NT2/D1 (cell line): Measurements from ENCODE around the gene PCMTD2.
A peak's percentile ranks its signal among the peaks of the same experiment; 100 is the strongest.
"Not testable (repeated sequence)": the region's sequence is repeated elsewhere in the genome, so short reads cannot be mapped to it uniquely, and the experiment has no call there.

ENCODE experiments used
- DNase-seq: peaks from one replicate; pipeline ENCODE4 v3.0.0-alpha.2; 2011; ENCODE audit warnings: low read depth, low spot score
- H3K27me3 ChIP-seq: 2 replicates; pipeline ENCODE4 v1.6.0; 2011; ENCODE audit warnings: mild to moderate bottlenecking; ENCODE audit not compliant: insufficient read length, insufficient read depth
- H3K36me3 ChIP-seq: 2 replicates; pipeline ENCODE4 v1.6.1; 2011; ENCODE audit warnings: mild to moderate bottlenecking, low read length, mixed read lengths; ENCODE audit not compliant: insufficient read depth, insufficient read length
- H3K4me1 ChIP-seq: 2 replicates; pipeline ENCODE4 v1.5.1; 2011; ENCODE audit not compliant: insufficient read depth, insufficient read length
- H3K4me3 ChIP-seq: 2 replicates; pipeline ENCODE4 v1.5.1; 2011; ENCODE audit warnings: low read depth; ENCODE audit not compliant: insufficient read length
- H3K9ac ChIP-seq: 2 replicates; pipeline ENCODE4 v1.6.0; 2011; ENCODE audit warnings: low read depth; ENCODE audit not compliant: insufficient read length
- H3K9me3 ChIP-seq: 2 replicates; pipeline ENCODE4 v1.5.1; 2011; ENCODE audit warnings: mild to moderate bottlenecking, low read length; ENCODE audit not compliant: insufficient read depth

PCMTD2 gene

DNA sequence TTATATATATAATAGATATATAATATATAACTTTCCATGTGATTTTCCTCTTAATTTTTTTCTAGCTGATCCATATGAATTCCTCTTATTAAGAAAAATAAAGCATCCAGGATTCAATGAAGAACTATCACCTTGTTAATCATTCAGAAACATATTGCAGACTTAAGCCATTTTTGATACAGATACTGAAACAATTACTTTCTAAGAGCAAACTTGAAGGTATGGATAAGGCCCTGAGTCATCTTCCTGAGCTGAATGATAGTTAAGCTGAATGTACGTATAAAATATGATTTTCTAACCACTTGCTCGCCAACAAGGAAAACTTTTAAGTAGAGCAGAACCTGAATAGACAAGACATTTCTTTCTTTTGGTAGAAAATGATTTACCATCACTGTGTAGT, 47.5 kb downstream of the PCMTD2 start:
- not testable (repeated sequence) for H3K4me3 ChIP-seq

DNA sequence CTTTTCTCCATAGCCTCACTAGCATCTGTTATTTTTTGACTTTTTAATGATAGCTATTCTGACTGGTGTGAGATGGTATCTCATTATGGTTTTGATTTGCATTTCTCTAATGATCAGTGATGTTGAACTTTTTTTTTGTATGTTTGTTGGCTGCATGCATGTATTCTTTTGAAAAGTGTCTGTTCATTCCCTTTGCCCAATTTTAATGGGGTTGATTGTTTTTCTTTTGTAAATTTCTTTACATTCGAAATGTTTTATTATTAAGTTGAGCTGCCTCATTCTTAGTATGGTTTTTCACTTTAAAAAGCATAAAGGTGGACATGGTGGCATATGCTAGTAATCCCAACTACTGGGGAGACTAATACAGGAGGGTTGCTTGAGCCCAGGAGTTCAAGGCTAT, 58.2 kb downstream of the PCMTD2 start:
- not testable (repeated sequence) for H3K4me3 ChIP-seq, H3K9ac ChIP-seq, DNase-seq, H3K9me3 ChIP-seq, H3K4me1 ChIP-seq, H3K36me3 ChIP-seq
- peaks cover 33% of the 10 kb centered on the region for H3K27me3 ChIP-seq

More for the DNA sequence above, 47.5 kb downstream of the PCMTD2 start:
- H3K4me1 ChIP-seq, DNase-seq, H3K36me3 ChIP-seq, H3K9me3 ChIP-seq, H3K9ac ChIP-seq, H3K27me3 ChIP-seq: not testable (repeated sequence)

DNA sequence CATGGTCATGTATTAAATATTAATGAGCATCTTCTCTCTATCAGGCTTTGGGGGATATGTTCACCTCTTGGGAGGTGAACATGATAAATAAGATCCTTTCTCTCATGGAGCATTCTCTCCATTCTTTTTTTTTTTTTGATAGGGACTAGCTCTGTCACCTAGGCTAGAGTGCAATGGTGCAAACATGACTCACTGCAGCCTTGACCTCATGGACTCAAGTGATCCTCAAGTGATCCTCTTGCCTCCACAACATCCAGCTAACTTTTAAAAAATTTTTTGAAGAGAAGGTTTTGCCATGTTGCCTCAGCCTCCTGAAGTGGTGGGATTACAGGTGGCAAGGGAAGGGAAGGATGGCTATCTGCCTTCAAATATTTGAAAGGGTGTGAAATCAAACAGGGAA, 59.8 kb downstream of the PCMTD2 start:
- not testable (repeated sequence) for H3K9ac ChIP-seq, DNase-seq, H3K4me3 ChIP-seq, H3K9me3 ChIP-seq, H3K36me3 ChIP-seq, H3K4me1 ChIP-seq
- peaks cover 33% of the 10 kb centered on the region for H3K27me3 ChIP-seq

GRCh38 chr20:64315884-64316283, 60.3 kb downstream of the PCMTD2 start:
- not testable (repeated sequence) for H3K36me3 ChIP-seq, H3K4me1 ChIP-seq, H3K9me3 ChIP-seq, H3K9ac ChIP-seq, DNase-seq
- H3K4me3 ChIP-seq = peak overlapping the region; percentile 24
- H3K27me3 ChIP-seq = peaks cover 33% of the 10 kb centered on the region

GRCh38 chr20:64316415-64317083, 61.0 kb downstream of the PCMTD2 start:
- not testable (repeated sequence) for DNase-seq, H3K36me3 ChIP-seq, H3K9ac ChIP-seq, H3K4me1 ChIP-seq, H3K9me3 ChIP-seq
- H3K4me3 ChIP-seq = peak overlapping the region; percentile 24
- H3K27me3 ChIP-seq = peaks cover 33% of the 10 kb centered on the region

DNA sequence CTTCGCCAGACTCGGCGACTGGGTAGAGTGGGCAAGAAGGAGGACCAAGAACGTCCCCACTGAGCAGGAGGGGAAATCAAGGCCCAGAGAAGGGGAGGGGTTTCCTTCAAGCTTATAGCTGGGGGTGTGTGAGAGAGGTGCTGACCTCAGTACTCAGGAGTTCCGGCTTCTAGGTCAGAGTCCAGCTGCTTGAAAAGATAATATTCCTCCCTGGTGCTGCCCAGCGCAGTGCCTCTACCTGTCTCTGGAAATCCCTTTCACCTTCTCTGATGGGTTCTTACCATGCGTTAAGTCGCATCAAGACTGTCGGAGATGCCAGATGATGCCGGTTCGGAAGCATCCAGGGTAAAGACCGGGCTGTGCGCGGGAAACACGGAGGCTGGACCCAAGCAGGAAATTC, 61.8 kb downstream of the PCMTD2 start:
- H3K9ac ChIP-seq, H3K4me1 ChIP-seq, H3K4me3 ChIP-seq, DNase-seq, H3K9me3 ChIP-seq, H3K36me3 ChIP-seq: not testable (repeated sequence)
- H3K27me3 ChIP-seq = peaks cover 35% of the 10 kb centered on the region

DNA sequence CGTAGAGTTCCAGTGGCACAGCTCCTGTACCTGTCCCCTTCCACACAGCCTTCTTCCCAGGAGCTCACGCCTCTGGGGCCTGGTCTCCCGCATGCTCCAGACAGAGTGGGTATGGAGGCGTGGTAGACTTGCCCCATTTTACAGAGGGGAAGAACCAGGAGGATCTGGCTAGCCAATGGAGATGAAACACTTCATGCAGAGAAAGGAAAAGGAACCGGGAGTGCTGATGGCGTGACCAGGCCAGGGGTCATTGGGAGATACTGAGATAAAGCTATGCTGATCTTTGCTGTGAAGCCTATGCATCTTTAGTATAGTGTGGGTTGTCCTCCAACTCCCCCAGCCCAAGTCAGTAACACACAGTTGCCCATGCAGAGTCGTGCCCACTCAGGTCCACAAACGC, 62.5 kb downstream of the PCMTD2 start:
- H3K36me3 ChIP-seq, H3K4me3 ChIP-seq: not testable (repeated sequence)
- H3K27me3 ChIP-seq = peaks cover 40% of the 10 kb centered on the region

DNA sequence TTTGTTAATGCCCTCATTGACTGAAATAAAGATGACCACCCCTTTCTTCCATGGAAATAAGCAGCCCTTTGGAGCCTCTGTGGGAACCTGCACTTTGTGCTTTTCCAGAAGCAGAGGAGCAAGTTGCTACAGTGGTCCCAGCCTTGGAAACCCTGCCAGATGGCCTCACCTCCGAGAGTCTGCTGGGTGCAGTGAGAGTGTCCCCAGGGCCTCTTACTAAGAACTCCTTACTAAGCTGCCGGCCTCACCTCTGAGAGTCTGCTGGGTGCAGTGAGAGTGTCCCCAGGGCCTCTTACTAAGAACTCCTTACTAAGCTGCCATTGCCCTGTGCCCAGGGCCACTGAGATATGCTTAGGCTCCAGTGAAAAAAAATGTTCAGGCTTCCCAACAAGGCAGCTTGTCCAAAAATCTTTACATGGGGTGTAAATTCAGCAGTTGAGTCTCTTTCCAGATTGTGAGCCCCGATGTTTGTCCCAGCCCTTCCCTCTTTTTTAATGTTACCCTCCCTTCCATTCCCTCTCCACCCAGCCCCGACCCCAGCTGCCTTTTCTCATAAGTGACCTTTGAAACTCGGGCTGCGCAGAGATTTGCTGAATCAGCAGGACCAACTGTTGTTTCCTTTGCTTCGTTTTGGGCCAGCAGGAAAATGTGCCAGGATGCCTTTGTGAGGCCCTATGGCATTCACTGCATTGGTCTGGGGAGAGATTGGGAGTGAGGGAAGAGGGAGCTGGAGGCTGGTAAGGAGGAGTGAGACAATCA, 66.7 kb downstream of the PCMTD2 start:
- H3K36me3 ChIP-seq, H3K9ac ChIP-seq, DNase-seq, H3K4me3 ChIP-seq, H3K9me3 ChIP-seq, H3K4me1 ChIP-seq: not testable (repeated sequence)
- peaks cover 37% of the 10 kb centered on the region for H3K27me3 ChIP-seq

More for the DNA sequence above, 62.5 kb downstream of the PCMTD2 start:
- not testable (repeated sequence) for H3K9ac ChIP-seq, H3K9me3 ChIP-seq, DNase-seq, H3K4me1 ChIP-seq
